DND-41 (cell line): ENCODE measurements around the gene NF1.

Source experiments
- ATAC-seq: fragments of 200-7000 bp; cut with Tn5 transposase; 3 replicates; pipeline ENCODE4 v1.9.1; 2021; ENCODE audit warnings: low read depth; ENCODE audit not compliant: insufficient read depth
- DNase-seq: peaks from one replicate; pipeline ENCODE4 v3.0.0-alpha.2; 2020
- H2AFZ ChIP-seq: 2 replicates; pipeline ENCODE4 v1.6.0; 2012; ENCODE audit warnings: low read depth, low read length
- H3K27ac ChIP-seq: 2 replicates; pipeline ENCODE4 v1.5.1; 2012; ENCODE audit warnings: low read length, inconsistent platforms
- H3K27me3 ChIP-seq: fragments of 200-600 bp; sonication (generic); 2 replicates; pipeline ENCODE4 v1.6.0; 2012; ENCODE audit warnings: low read length, mild to moderate bottlenecking, inconsistent platforms; ENCODE audit not compliant: insufficient read depth, poor library complexity
- H3K36me3 ChIP-seq: 2 replicates; pipeline ENCODE4 v1.5.1; 2012; ENCODE audit warnings: low read length, inconsistent platforms; ENCODE audit not compliant: insufficient read depth
- H3K4me1 ChIP-seq: 2 replicates; pipeline ENCODE4 v1.5.1; 2012; ENCODE audit warnings: mild to moderate bottlenecking, low read length; ENCODE audit not compliant: insufficient read depth
- H3K4me2 ChIP-seq: 2 replicates; pipeline ENCODE4 v1.6.0; 2012; ENCODE audit warnings: mild to moderate bottlenecking, moderate library complexity, low read length, inconsistent platforms; ENCODE audit not compliant: insufficient read depth
- H3K4me3 ChIP-seq, 2 experiments: fragments of 200-600 bp in 1 of 2; shearing (Covaris generic) in 1 of 2; 2 replicates each; pipeline ENCODE4 v1.5.1; 2012 to 2016; ENCODE audit warnings: inconsistent platforms in 2 of 2, low read length in 2 of 2, mild to moderate bottlenecking in 2 of 2, low read depth in 1 of 2, moderate library complexity in 1 of 2
- H3K79me2 ChIP-seq: 2 replicates; pipeline ENCODE4 v1.6.0; 2012; ENCODE audit warnings: low read length, inconsistent platforms; ENCODE audit not compliant: insufficient read depth
- H3K9ac ChIP-seq: 2 replicates; pipeline ENCODE4 v1.6.0; 2012; ENCODE audit warnings: low read depth, mild to moderate bottlenecking, inconsistent platforms, low read length, moderate library complexity
- H3K9me3 ChIP-seq: 2 replicates; pipeline ENCODE4 v1.5.1; 2012; ENCODE audit warnings: low read length, moderate library complexity, mild to moderate bottlenecking, inconsistent platforms; ENCODE audit not compliant: insufficient read depth, severe bottlenecking
- H4K20me1 ChIP-seq: 2 replicates; pipeline ENCODE4 v1.6.0; 2012; ENCODE audit warnings: low read length; ENCODE audit not compliant: insufficient read depth
- CTCF ChIP-seq: IDR thresholded peaks from 2 replicates; pipeline ENCODE4 v1.5.1; 2012; ENCODE audit warnings: borderline replicate concordance, low read length, moderate library complexity, mild to moderate bottlenecking; ENCODE audit not compliant: poor library complexity, severe bottlenecking; ENCODE audit errors: extremely low read depth
- EZH2 ChIP-seq: IDR thresholded peaks from 3 replicates; pipeline ENCODE4 v1.6.1; 2012; ENCODE audit warnings: borderline replicate concordance, low read depth, mild to moderate bottlenecking, moderate library complexity, low read length, inconsistent platforms; ENCODE audit not compliant: severe bottlenecking

The NF1 gene

GRCh38 chr17:31226373-31226772, 131.6 kb downstream of the NF1 start:
- no peak for ATAC-seq
- H3K4me1 ChIP-seq = no peaks in the 10 kb centered on the region
- no peaks in the 10 kb centered on the region for H3K9me3 ChIP-seq
- peaks cover 56% of the 10 kb centered on the region for H3K36me3 ChIP-seq
- no peak overlapping the region for H3K27ac ChIP-seq
- TF ChIP-seq CTCF (no peak), EZH2 (no peak)
- no peaks in the 10 kb centered on the region for H3K79me2 ChIP-seq
- no peak overlapping the region for H2AFZ ChIP-seq
- H3K27me3 ChIP-seq = no peaks in the 10 kb centered on the region
- no peak overlapping the region for H3K4me3 ChIP-seq
- no peak overlapping the region for H3K4me2 ChIP-seq
- no peaks in the 10 kb centered on the region for H4K20me1 ChIP-seq
- DNase-seq = no peak
- no peak overlapping the region for H3K9ac ChIP-seq

- Histone ChIP-seq H3K9me3 (no peaks in the 10 kb centered on the region), H3K4me2 (no peak overlapping the region), H3K36me3 (peaks cover 60% of the 10 kb centered on the region), H4K20me1 (no peaks in the 10 kb centered on the region), H3K4me1 (no peaks in the 10 kb centered on the region), H3K27ac (no peak overlapping the region), H3K9ac (no peak overlapping the region), H3K27me3 (no peaks in the 10 kb centered on the region), H3K79me2 (no peaks in the 10 kb centered on the region), H3K4me3 (no peak overlapping the region), H2AFZ (no peak overlapping the region)
- no peak for ATAC-seq
- no peak for TF ChIP-seq EZH2
- TF ChIP-seq CTCF = no peak
- no peak for DNase-seq
These were observed 132.2 kb downstream of the NF1 start for GRCh38 chr17:31226950-31227349.

GRCh38 chr17:31231852-31232251, 137.1 kb downstream of the NF1 start:
- H4K20me1 ChIP-seq = no peaks in the 10 kb centered on the region
- no peaks in the 10 kb centered on the region for H3K4me1 ChIP-seq
- H3K4me3 ChIP-seq = no peak overlapping the region
- no peak overlapping the region for H3K9ac ChIP-seq
- H3K79me2 ChIP-seq = no peaks in the 10 kb centered on the region
- peaks cover 75% of the 10 kb centered on the region for H3K36me3 ChIP-seq
- ATAC-seq (no peak), DNase-seq (no peak)
- H3K4me2 ChIP-seq = no peak overlapping the region
- no peak for TF ChIP-seq EZH2
- no peak for TF ChIP-seq CTCF
- no peak overlapping the region for H2AFZ ChIP-seq
- no peak overlapping the region for H3K27ac ChIP-seq
- no peaks in the 10 kb centered on the region for H3K27me3 ChIP-seq
- no peaks in the 10 kb centered on the region for H3K9me3 ChIP-seq

DNA sequence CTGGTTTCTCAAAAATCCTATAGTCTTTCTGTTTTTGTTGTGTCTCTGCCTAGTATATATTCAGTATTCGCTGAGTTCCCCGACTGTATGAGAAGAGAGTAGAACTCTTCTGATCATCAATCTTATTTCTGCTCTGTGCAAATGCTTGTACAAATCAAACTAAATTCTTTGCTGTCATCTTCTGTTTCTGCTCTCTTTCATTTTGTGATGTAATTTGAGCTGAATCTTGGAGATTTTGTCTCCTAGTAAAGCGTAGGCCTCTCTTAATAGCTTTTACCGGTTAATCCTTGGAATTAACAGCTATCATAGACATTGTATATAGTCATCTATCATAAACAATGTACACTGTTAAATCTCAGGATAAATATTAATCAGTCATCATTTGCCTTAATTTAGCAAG, 140.3 kb downstream of the NF1 start:
- DNase-seq = no peak
- H3K79me2 ChIP-seq = no peaks in the 10 kb centered on the region
- peaks cover 76% of the 10 kb centered on the region for H3K36me3 ChIP-seq

More for the DNA sequence above, 140.3 kb downstream of the NF1 start:
- no peaks in the 10 kb centered on the region for H3K9me3 ChIP-seq
- H3K4me3 ChIP-seq = no peak overlapping the region
- no peak overlapping the region for H3K9ac ChIP-seq
- H3K27ac ChIP-seq = no peak overlapping the region
- TF ChIP-seq EZH2 = no peak
- no peak for TF ChIP-seq CTCF
- H3K4me2 ChIP-seq = no peak overlapping the region
- H3K4me1 ChIP-seq = no peaks in the 10 kb centered on the region
- no peak for ATAC-seq
- H2AFZ ChIP-seq = no peak overlapping the region
- no peaks in the 10 kb centered on the region for H4K20me1 ChIP-seq
- no peaks in the 10 kb centered on the region for H3K27me3 ChIP-seq
